ENCODE data around the gene C19orf47. TPM values are rescaled to one million over a fixed set of nuclear protein-coding genes. Genes with fewer than 3 reads are reported as not detected.

C19orf47 gene
- total and polyA plus RNA-seq, 7 experiments from 2014 or later, result 9.1 to 20.3 (median 13.6) TPM

DNA sequence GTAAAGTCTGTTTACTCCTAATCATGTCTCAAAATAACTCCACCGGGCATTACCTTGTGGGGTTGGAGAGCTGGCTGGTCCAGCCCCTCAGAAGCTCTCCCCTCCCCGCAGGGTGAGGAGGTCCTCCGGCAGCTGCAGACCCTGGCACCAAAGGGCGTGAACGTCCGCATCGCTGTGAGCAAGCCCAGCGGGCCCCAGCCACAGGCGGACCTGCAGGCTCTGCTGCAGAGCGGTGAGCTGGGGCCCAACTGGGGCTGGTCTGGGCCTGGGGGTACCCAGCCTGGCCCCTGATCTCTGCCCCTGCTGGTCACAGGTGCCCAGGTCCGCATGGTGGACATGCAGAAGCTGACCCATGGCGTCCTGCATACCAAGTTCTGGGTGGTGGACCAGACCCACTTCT is 21.6 kb upstream of the C19orf47 start:
- ATAC-seq, result no peak
- Histone ChIP-seq H3K27me3 (ENCODE audit: control insufficient read depth in 2 of 2, insufficient read depth in 2 of 2, low read length in 2 of 2) (no peaks in the 10 kb centered on the region), H3K9me3 (ENCODE audit: control insufficient read depth in 2 of 3, low read length in 3 of 3) (no peaks in the 10 kb centered on the region), H3K36me3 (ENCODE audit: control insufficient read depth in 2 of 3, insufficient read depth in 3 of 3, low read length in 3 of 3) (peaks cover 0 to 79% (median 0%) of the 10 kb centered on the region in 3 experiments), H3K4me1 (ENCODE audit: control insufficient read depth in 2 of 2, insufficient read depth in 2 of 2, low read length in 2 of 2) (no peaks in the 10 kb centered on the region), H3K4me3 (ENCODE audit: low read length) (no peak overlapping the region), H3K27ac (ENCODE audit: low read depth, low read length) (no peak overlapping the region)
- Mint-ChIP-seq H3K27me3 (no peaks in the 10 kb centered on the region), H3K27ac (peak overlapping the region in 1 of 9 donors; percentile 54), H3K36me3 (peaks cover 3 to 36% (median 19%) of the 10 kb centered on the region in 5 donors), H3K4me3 (no peak overlapping the region), H3K4me1 (peaks cover 8 to 19% (median 13%) of the 10 kb centered on the region in 7 donors), H3K9me3 (no peaks in the 10 kb centered on the region)
- POLR2A ChIA-PET, result no interaction called here
- DNase-seq, result no peak
- CTCF ChIA-PET, result no interaction called here
- intact Hi-C loops (cut with micrococcal nuclease), result no loop called here

DNA sequence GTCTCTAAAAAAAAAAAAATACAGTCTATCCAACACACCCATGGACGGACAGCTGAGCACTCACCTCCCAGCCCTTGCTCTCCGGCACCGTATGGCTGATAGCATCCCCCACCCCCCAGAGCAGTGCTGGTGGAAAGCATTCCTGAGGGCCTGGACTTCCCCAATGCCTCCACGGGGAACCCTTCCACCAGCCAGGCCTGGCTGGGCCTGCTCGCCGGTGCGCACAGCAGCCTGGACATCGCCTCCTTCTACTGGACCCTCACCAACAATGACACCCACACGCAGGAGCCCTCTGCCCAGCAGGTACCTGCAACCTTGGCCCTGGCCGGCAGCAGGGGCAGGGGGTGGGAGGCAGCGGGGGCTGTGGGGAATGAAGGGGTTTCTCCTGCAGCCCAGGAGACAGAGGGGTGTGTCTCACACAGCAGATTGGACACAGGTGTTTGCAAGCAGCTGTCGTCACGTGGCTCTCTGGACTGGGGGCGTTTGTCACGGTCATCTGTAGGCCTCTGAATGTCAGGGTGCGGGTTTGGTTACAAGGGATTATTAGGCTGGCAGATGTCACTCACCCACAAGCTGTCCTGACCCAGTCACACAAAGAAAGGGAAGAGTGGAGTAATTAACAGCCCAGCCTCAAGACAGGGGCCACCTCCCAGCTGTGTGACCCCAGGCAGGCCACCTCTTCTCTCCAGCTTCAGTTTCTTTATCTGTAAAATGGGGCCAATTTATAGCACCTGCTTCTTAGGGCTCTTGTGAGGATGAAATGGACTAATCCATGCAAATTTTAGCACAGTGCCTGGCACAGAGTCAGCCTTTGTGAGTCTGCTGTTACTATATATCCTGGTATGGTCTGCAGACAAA is 19.6 kb upstream of the C19orf47 start:
- ATAC-seq (no peak), DNase-seq (no peak)
- POLR2A ChIA-PET, result interaction anchor here (0.6 kb wide), 1 partner anchor 32 kb away, joined by 4 read pairs; no protein-coding TSS in a partner anchor
- Histone ChIP-seq H3K27me3 (ENCODE audit: control insufficient read depth in 2 of 2, insufficient read depth in 2 of 2, low read length in 2 of 2) (no peaks in the 10 kb centered on the region), H3K27ac (ENCODE audit: low read depth, low read length) (no peak overlapping the region), H3K4me3 (ENCODE audit: low read length) (no peak overlapping the region), H3K4me1 (ENCODE audit: control insufficient read depth in 2 of 2, insufficient read depth in 2 of 2, low read length in 2 of 2) (no peaks in the 10 kb centered on the region), H3K36me3 (ENCODE audit: control insufficient read depth in 2 of 3, insufficient read depth in 3 of 3, low read length in 3 of 3) (peaks cover 0 to 63% (median 0%) of the 10 kb centered on the region in 3 experiments), H3K9me3 (ENCODE audit: control insufficient read depth in 2 of 3, low read length in 3 of 3) (no peaks in the 10 kb centered on the region)
- Mint-ChIP-seq H3K27ac (no peak overlapping the region), H3K4me1 (peaks cover 9 to 27% (median 15%) of the 10 kb centered on the region in 7 donors), H3K9me3 (no peaks in the 10 kb centered on the region), H3K4me3 (no peak overlapping the region), H3K27me3 (no peaks in the 10 kb centered on the region), H3K36me3 (peaks cover 1 to 31% (median 16%) of the 10 kb centered on the region in 5 donors)
- intact Hi-C loops (cut with micrococcal nuclease), result no loop called here
- CTCF ChIA-PET, result no interaction called here

GRCh38 chr19:40366697-40367561 is 18.7 kb upstream of the C19orf47 start:
- no peaks in the 10 kb centered on the region for H3K27me3 Mint-ChIP-seq
- no peak overlapping the region for H3K4me3 ChIP-seq (ENCODE audit: low read length)
- H3K4me1 ChIP-seq (ENCODE audit: control insufficient read depth in 2 of 2, insufficient read depth in 2 of 2, low read length in 2 of 2), result no peaks in the 10 kb centered on the region
- intact Hi-C loops (cut with micrococcal nuclease), result no loop called here
- H3K4me3 Mint-ChIP-seq, result peak overlapping the region in 2 of 10 donors; percentile 17 to 29
- DNase-seq (no peak), ATAC-seq (no peak)
- H3K27ac ChIP-seq (ENCODE audit: low read depth, low read length), result no peak overlapping the region
- H3K36me3 Mint-ChIP-seq, result peaks cover 1 to 35% (median 13%) of the 10 kb centered on the region in 5 donors
- no peaks in the 10 kb centered on the region for H3K9me3 Mint-ChIP-seq
- H3K9me3 ChIP-seq (ENCODE audit: control insufficient read depth in 2 of 3, low read length in 3 of 3), result no peaks in the 10 kb centered on the region
- no peaks in the 10 kb centered on the region for H3K27me3 ChIP-seq (ENCODE audit: control insufficient read depth in 2 of 2, insufficient read depth in 2 of 2, low read length in 2 of 2)
- POLR2A ChIA-PET, result no interaction called here
- H3K4me1 Mint-ChIP-seq, result peaks cover 10 to 32% (median 16%) of the 10 kb centered on the region in 7 donors
- CTCF ChIA-PET, result no interaction called here
- peak overlapping the region in 1 of 9 donors; percentile 48 for H3K27ac Mint-ChIP-seq
- H3K36me3 ChIP-seq (ENCODE audit: control insufficient read depth in 2 of 3, insufficient read depth in 3 of 3, low read length in 3 of 3), result peaks cover 0 to 55% (median 0%) of the 10 kb centered on the region in 3 experiments

GRCh38 chr19:40365613-40366401 is 17.6 kb upstream of the C19orf47 start:
- Mint-ChIP-seq H3K27ac (peak overlapping the region in 3 of 9 donors; percentile 21 to 44 (median 36)), H3K36me3 (peaks cover 3 to 30% (median 13%) of the 10 kb centered on the region in 5 donors)
- H3K4me3 ChIP-seq (ENCODE audit: low read length), result no peak overlapping the region

GRCh38 chr19:40365010-40365409 is 16.8 kb upstream of the C19orf47 start:
- H3K27ac ChIP-seq (ENCODE audit: low read depth, low read length), result no peak overlapping the region
- no peak overlapping the region for H3K4me3 ChIP-seq (ENCODE audit: low read length)
- Mint-ChIP-seq H3K4me1 (peaks cover 11 to 29% (median 17%) of the 10 kb centered on the region in 7 donors), H3K27me3 (no peaks in the 10 kb centered on the region), H3K27ac (peak overlapping the region in 6 of 9 donors; percentile 21 to 59 (median 38)), H3K36me3 (peaks cover 0 to 24% (median 8%) of the 10 kb centered on the region in 5 donors), H3K4me3 (peak overlapping the region; percentile 12 to 73 (median 58)), H3K9me3 (peaks cover 0 to 2% (median 0%) of the 10 kb centered on the region in 11 donors)
- ChIA-PET CTCF (interaction anchor here (0.6 kb wide), 1 partner anchor 1645 kb away, joined by 3 read pairs; no protein-coding TSS in a partner anchor), POLR2A (no interaction called here)
- peaks cover 0 to 36% (median 0%) of the 10 kb centered on the region in 3 experiments for H3K36me3 ChIP-seq (ENCODE audit: control insufficient read depth in 2 of 3, insufficient read depth in 3 of 3, low read length in 3 of 3)
- H3K9me3 ChIP-seq (ENCODE audit: control insufficient read depth in 2 of 3, low read length in 3 of 3), result no peaks in the 10 kb centered on the region
- intact Hi-C loops (cut with micrococcal nuclease), result no loop called here
- H3K27me3 ChIP-seq (ENCODE audit: control insufficient read depth in 2 of 2, insufficient read depth in 2 of 2, low read length in 2 of 2), result no peaks in the 10 kb centered on the region
- DNase-seq, result no peak
- H3K4me1 ChIP-seq (ENCODE audit: control insufficient read depth in 2 of 2, insufficient read depth in 2 of 2, low read length in 2 of 2), result no peaks in the 10 kb centered on the region
- no peak for ATAC-seq

More at GRCh38 chr19:40365613-40366401, 17.6 kb upstream of the C19orf47 start:
- ChIA-PET CTCF (interaction anchor here (0.6 kb wide), 1 partner anchor 1644 kb away, joined by 3 read pairs; no protein-coding TSS in a partner anchor), POLR2A (no interaction called here)
- no peaks in the 10 kb centered on the region for H3K9me3 ChIP-seq (ENCODE audit: control insufficient read depth in 2 of 3, low read length in 3 of 3)
- H3K27ac ChIP-seq (ENCODE audit: low read depth, low read length), result no peak overlapping the region
- H3K36me3 ChIP-seq (ENCODE audit: control insufficient read depth in 2 of 3, insufficient read depth in 3 of 3, low read length in 3 of 3), result peaks cover 0 to 44% (median 0%) of the 10 kb centered on the region in 3 experiments
- peak overlapping the region in 8 of 10 donors; percentile 25 to 73 (median 54) for H3K4me3 Mint-ChIP-seq
- peaks cover 10 to 28% (median 16%) of the 10 kb centered on the region in 7 donors for H3K4me1 Mint-ChIP-seq
- peaks cover 0 to 2% (median 0%) of the 10 kb centered on the region in 11 donors for H3K9me3 Mint-ChIP-seq
- no peaks in the 10 kb centered on the region for H3K27me3 ChIP-seq (ENCODE audit: control insufficient read depth in 2 of 2, insufficient read depth in 2 of 2, low read length in 2 of 2)
- H3K4me1 ChIP-seq (ENCODE audit: control insufficient read depth in 2 of 2, insufficient read depth in 2 of 2, low read length in 2 of 2), result no peaks in the 10 kb centered on the region
- no peaks in the 10 kb centered on the region for H3K27me3 Mint-ChIP-seq
- ATAC-seq (peak; percentile 75), DNase-seq (peak in 3 of 9 donors; percentile 14 to 62 (median 14))
- intact Hi-C loops (cut with micrococcal nuclease), result no loop called here

- H3K4me1 Mint-ChIP-seq, result peaks cover 13 to 34% (median 17%) of the 10 kb centered on the region in 7 donors
- DNase-seq (no peak), ATAC-seq (no peak)
- H3K9me3 ChIP-seq (ENCODE audit: control insufficient read depth in 2 of 3, low read length in 3 of 3), result no peaks in the 10 kb centered on the region
- peak overlapping the region in 3 of 9 donors; percentile 17 to 55 (median 32) for H3K27ac Mint-ChIP-seq
- no peak overlapping the region for H3K4me3 ChIP-seq (ENCODE audit: low read length)
- no peak overlapping the region for H3K4me3 Mint-ChIP-seq
- POLR2A ChIA-PET, result no interaction called here
- H3K36me3 Mint-ChIP-seq, result peaks cover 0 to 26% (median 11%) of the 10 kb centered on the region in 5 donors
- CTCF ChIA-PET, result no interaction called here
- H3K4me1 ChIP-seq (ENCODE audit: control insufficient read depth in 2 of 2, insufficient read depth in 2 of 2, low read length in 2 of 2), result no peaks in the 10 kb centered on the region
- H3K36me3 ChIP-seq (ENCODE audit: control insufficient read depth in 2 of 3, insufficient read depth in 3 of 3, low read length in 3 of 3), result peaks cover 0 to 18% (median 0%) of the 10 kb centered on the region in 3 experiments
- H3K9me3 Mint-ChIP-seq, result peaks cover 0 to 2% (median 0%) of the 10 kb centered on the region in 11 donors
- no peaks in the 10 kb centered on the region for H3K27me3 Mint-ChIP-seq
- no peak overlapping the region for H3K27ac ChIP-seq (ENCODE audit: low read depth, low read length)
- no peaks in the 10 kb centered on the region for H3K27me3 ChIP-seq (ENCODE audit: control insufficient read depth in 2 of 2, insufficient read depth in 2 of 2, low read length in 2 of 2)
- intact Hi-C loops (cut with micrococcal nuclease), result no loop called here
Observed at GRCh38 chr19:40363069-40363468, 14.9 kb upstream of the C19orf47 start.
